ENCODE data around the gene C17orf58.
"Not testable (repeated sequence)": the region's sequence is repeated elsewhere in the genome, so short reads cannot be mapped to it uniquely, and the experiment has no call there.

Gene C17orf58

GRCh38 chr17:67996301-67997171 lies at the start of gene C17orf58:
C17orf58 (minus strand) TSS chr17:67996469; CDS start chr17:67996198, 271 bp downstream.
- DNase-seq = not testable (repeated sequence)

GRCh38 chr17:68036304-68037147 lies 40.3 kb upstream of the C17orf58 start:
- DNase-seq = no peak

- DNase-seq = peak; percentile 97
These were observed 39.4 kb upstream of the C17orf58 start, which contains the start of gene KPNA2 for GRCh38 chr17:68035523-68036303. KPNA2 (plus strand) TSS chr17:68035735; CDS start chr17:68037133, 1,398 bp downstream.

GRCh38 chr17:68035131-68035522 lies 38.9 kb upstream of the C17orf58 start:
- peak; percentile 96 for DNase-seq

DNA sequence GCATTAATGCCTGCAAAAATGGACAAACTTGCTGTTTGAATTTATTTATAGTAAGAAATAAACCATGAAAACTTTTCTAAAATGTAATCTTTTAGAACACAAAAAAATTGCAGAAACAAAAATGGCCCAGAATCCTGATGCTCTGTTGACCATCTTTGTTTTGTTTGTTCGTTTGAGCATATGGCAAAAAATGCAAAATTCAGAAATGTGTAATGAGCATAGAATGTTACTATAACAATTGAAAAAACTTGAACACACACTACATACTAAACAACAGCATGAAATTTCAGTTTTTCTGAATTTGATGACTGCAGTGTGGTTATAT lies 38.1 kb upstream of the C17orf58 start:
- DNase-seq = no peak

DNA sequence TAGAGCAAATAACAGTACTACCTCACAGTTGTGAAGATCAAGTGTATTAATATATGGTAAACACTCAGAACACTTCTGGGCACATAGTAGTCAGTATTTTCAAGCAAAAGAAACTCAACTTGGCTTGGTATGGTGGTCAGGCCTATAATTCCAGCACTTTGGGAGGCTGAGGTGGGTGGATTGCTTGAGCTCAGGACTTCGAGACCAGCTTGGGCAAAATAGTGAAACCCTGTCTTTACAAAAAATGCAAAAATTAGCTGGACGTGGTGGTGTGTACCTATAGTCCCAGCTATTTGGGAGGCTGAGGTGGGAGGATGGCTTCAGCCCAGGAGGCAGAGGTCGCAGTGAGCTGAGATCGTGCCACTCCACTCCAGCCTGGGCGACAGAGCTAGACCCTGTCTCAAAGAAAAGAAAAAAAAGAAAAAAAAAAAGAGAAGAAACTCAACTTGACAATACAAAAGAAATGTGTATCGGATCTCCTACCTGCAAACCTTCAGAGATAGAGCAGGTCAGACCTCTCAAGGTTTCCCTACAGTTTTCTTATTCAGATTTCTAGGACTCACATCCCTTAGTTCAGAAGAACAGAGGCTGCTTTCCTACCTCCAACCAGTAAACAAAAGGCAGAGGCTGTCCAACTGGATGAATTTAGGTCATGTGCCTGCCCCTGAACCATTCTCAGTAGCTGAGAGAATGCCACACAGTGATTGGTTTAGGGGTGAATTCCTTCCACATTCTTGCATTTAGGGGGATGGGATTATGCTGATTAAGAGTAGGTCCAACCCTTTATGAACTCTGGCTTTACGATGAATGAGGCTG lies 37.6 kb upstream of the C17orf58 start:
- DNase-seq = no peak

- no peak for DNase-seq
These were observed 33.4 kb upstream of the C17orf58 start for GRCh38 chr17:68029512-68030215.

DNA sequence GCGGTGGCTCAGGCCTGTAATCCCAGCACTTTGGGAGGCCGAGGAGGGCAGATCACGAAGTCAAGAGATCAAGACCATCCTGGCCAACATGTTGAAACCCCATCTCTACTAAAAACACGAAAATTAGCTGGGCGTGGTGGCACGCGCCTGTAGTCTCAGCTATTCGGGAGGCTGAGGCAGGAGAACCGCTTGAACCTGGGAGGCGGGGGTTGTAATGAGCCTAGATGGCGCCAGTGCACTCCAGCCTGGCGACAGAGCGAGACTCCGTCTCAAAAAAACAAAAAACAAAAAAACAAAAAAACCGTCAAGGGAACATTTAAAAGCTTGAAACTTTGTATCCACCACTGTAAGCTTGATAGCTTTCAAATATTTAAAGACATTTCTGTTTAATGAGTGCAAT lies 26.3 kb upstream of the C17orf58 start:
- not testable (repeated sequence) for DNase-seq

- no peak for DNase-seq
These were observed 25.7 kb upstream of the C17orf58 start for GRCh38 chr17:68021963-68022362.

DNA sequence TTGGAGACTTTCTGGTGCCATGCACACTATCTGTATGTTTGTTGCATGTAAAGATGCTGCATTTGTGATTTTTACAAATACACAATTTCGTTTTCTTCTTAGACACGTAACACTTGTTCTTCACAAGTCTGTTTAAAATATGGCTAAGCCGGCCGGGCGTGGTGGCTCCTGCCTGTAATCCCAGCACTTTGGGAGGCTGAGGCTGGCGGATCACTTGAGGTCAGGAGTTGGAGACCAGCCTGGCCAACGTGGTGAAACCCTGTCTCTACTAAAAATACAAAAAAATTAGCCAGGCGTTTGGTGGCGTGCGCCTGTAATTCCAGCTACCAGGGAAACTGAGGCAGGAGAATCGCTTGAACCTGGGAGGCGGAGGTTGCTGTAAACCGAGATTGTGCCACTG lies 24.5 kb upstream of the C17orf58 start:
- DNase-seq = not testable (repeated sequence)

DNA sequence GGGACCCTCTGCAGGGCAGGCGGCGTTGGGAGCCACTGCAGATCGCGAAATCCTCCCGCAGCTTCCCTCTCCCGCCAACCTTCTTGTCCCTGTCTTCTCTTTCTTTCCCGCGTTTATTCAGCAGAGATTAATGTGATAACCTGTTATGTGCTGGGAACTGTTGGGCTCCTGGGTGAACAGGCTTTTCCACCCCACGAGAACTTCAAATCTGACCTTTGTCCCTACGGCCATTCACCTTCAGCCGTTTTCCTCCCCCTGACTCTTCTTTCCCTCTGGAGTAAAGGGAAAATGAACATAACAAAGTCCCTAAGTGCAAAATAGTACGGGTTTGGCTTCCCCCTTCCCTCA lies 24.1 kb upstream of the C17orf58 start:
- no peak for DNase-seq

- DNase-seq = peak; percentile 99
These were observed 23.6 kb upstream of the C17orf58 start for GRCh38 chr17:68019675-68020408.

GRCh38 chr17:68019336-68019674 lies 23.0 kb upstream of the C17orf58 start:
- DNase-seq = no peak

- DNase-seq = not testable (repeated sequence)
These were observed 22.2 kb upstream of the C17orf58 start for GRCh38 chr17:68018493-68018892.

- DNase-seq = no peak
These were observed 20.6 kb upstream of the C17orf58 start for GRCh38 chr17:68016838-68017237.

GRCh38 chr17:68015081-68015723 lies 18.9 kb upstream of the C17orf58 start:
- no peak for DNase-seq

DNA sequence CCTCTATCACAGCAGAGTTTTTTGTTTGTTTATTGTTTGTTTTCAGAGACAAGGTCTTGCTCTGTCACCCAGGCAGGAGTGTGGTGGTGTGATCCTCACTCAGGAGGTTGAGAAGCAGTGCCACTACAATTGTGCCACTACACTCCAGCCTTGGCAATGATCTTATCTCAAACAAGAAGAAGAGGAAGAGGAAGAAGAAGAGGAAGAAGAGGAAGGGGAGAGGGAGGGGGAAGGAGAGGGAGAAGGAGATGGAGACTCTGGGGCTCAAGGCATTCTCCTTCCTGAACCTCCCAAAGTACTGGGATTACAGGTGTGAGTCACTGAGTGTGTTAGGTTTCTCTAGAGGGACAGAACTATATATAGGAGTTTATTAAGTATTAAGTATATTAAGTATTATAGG lies 17.1 kb upstream of the C17orf58 start:
- no peak for DNase-seq

GRCh38 chr17:68011199-68011665 lies 15.0 kb upstream of the C17orf58 start:
- peak; percentile 89 for DNase-seq

DNA sequence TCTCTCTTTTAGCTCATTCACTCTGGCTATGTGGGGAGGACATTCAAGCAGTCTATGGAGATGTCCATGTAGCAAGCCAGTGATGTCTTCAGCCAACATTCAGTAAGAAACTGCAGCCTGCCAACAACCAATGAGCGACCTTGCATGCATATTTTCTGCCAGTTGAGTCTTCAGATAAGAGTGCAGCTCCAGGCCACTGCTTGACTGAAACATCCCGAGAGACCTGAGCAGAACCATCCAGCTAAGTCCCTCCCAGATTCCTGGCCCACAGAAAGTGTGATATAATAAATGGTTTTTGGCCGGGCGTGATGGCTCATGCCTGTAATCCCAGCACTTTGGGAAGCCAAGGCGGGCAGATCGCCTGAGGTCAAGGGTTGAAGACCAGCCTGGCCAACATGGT lies 10.5 kb upstream of the C17orf58 start:
- DNase-seq = no peak

GRCh38 chr17:68004201-68004600 lies 7.9 kb upstream of the C17orf58 start:
- no peak for DNase-seq

Measured in activated effector memory CD4-positive, alpha-beta T cell treated with anti-CD3 and anti-CD28 coated beads, Interleukin-2, amount 50 U/mL, for 16 hours (primary cell).